HepG2 (cell line): Measurements from ENCODE around the gene ADPRHL1.

ENCODE experiments used
- BRCA1 ChIP-seq: sonication (generic); formaldehyde crosslinking; IDR thresholded peaks from 2 replicates; pipeline ENCODE4 v1.4.0; 2020; ENCODE audit warnings: missing genetic modification reagents
- MAX ChIP-seq: IDR thresholded peaks from 2 replicates; pipeline ENCODE4 v1.6.1; 2012; ENCODE audit warnings: inconsistent platforms
- ZNF713 ChIP-seq: sonication (generic); formaldehyde crosslinking; IDR thresholded peaks from 2 replicates; pipeline ENCODE4 v1.4.0; 2020; ENCODE audit warnings: mild to moderate bottlenecking, missing genetic modification reagents
- TF ChIP-seq, protein P1 (sequence below): sonication (generic); formaldehyde crosslinking; IDR thresholded peaks from 2 replicates; pipeline ENCODE4 v1.5.0; 2020; ENCODE audit warnings: mild to moderate bottlenecking, missing genetic modification reagents, moderate library complexity

- TF ChIP-seq, protein P1, sequence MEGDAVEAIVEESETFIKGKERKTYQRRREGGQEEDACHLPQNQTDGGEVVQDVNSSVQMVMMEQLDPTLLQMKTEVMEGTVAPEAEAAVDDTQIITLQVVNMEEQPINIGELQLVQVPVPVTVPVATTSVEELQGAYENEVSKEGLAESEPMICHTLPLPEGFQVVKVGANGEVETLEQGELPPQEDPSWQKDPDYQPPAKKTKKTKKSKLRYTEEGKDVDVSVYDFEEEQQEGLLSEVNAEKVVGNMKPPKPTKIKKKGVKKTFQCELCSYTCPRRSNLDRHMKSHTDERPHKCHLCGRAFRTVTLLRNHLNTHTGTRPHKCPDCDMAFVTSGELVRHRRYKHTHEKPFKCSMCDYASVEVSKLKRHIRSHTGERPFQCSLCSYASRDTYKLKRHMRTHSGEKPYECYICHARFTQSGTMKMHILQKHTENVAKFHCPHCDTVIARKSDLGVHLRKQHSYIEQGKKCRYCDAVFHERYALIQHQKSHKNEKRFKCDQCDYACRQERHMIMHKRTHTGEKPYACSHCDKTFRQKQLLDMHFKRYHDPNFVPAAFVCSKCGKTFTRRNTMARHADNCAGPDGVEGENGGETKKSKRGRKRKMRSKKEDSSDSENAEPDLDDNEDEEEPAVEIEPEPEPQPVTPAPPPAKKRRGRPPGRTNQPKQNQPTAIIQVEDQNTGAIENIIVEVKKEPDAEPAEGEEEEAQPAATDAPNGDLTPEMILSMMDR (CRISPR knock-in tag): no peak
- TF ChIP-seq ZNF713 (CRISPR knock-in tag): no peak
- no peak for TF ChIP-seq MAX
- TF ChIP-seq BRCA1 (CRISPR knock-in tag): no peak
Observed at GRCh38 chr13:113378825-113379224, 74.5 kb downstream of the ADPRHL1 start.
